GM19035 (cell line): ENCODE data around the gene RNU6-8.
A peak's percentile ranks its signal among the peaks of the same experiment; 100 is the strongest.

ENCODE experiments used
- ATAC-seq: cut with Tn5 transposase; IDR thresholded peaks from one replicate; pipeline ENCODE4 v1.9.1; 2021; ENCODE audit not compliant: unreplicated experiment

The RNU6-8 gene

GRCh38 chr14:32205984-32206383 is 2.9 kb upstream of the RNU6-8 start:
- ATAC-seq = no peak

GRCh38 chr14:32205554-32205953 is 2.5 kb upstream of the RNU6-8 start:
- no peak for ATAC-seq

GRCh38 chr14:32203928-32204357 is 874 bp upstream of the RNU6-8 start:
- ATAC-seq = no peak

- ATAC-seq = no peak
Measured at GRCh38 chr14:32202491-32202997, 525 bp downstream of the RNU6-8 start.

GRCh38 chr14:32201816-32202490 is 1.1 kb downstream of the RNU6-8 start, which contains the start of gene RNU6-7:
Gene RNU6-7, plus strand, starts transcription at chr14:32202045.
- ATAC-seq = no peak

- peak; percentile 65 for ATAC-seq
Measured at GRCh38 chr14:32201193-32201815, 1.8 kb downstream of the RNU6-8 start.

GRCh38 chr14:32200368-32201192 is 2.5 kb downstream of the RNU6-8 start:
- no peak for ATAC-seq

GRCh38 chr14:32197919-32198318 is 5.2 kb downstream of the RNU6-8 start:
- no peak for ATAC-seq

- no peak for ATAC-seq
Measured at GRCh38 chr14:32195636-32196035, 7.4 kb downstream of the RNU6-8 start.

- no peak for ATAC-seq
Measured at GRCh38 chr14:32193532-32193931, 9.5 kb downstream of the RNU6-8 start.

GRCh38 chr14:32192712-32193373 is 10.2 kb downstream of the RNU6-8 start:
- no peak for ATAC-seq

GRCh38 chr14:32190673-32191072 is 12.4 kb downstream of the RNU6-8 start:
- no peak for ATAC-seq

- no peak for ATAC-seq
Measured at GRCh38 chr14:32189811-32190210, 13.3 kb downstream of the RNU6-8 start.

- ATAC-seq = no peak
Measured at GRCh38 chr14:32186248-32186647, 16.8 kb downstream of the RNU6-8 start.

- ATAC-seq = no peak
Measured at GRCh38 chr14:32185097-32185496, 18.0 kb downstream of the RNU6-8 start.

- no peak for ATAC-seq
Measured at GRCh38 chr14:32183151-32184058, 19.7 kb downstream of the RNU6-8 start.

- no peak for ATAC-seq
Measured at GRCh38 chr14:32171469-32171868, 31.6 kb downstream of the RNU6-8 start.

- no peak for ATAC-seq
Measured at GRCh38 chr14:32169191-32169590, 33.9 kb downstream of the RNU6-8 start.

GRCh38 chr14:32167907-32168306 is 35.2 kb downstream of the RNU6-8 start:
- ATAC-seq = no peak

- no peak for ATAC-seq
Measured at GRCh38 chr14:32166924-32167323, 36.1 kb downstream of the RNU6-8 start.
